ENCODE results near the gene TNFRSF11A. TPM values are rescaled to one million over a fixed set of nuclear protein-coding genes. Genes with fewer than 3 reads are reported as not detected.

Gene TNFRSF11A
- total RNA-seq, 1 donor from 2014 or later = 1.1 TPM

- DNase-seq (ENCODE audit: low spot score) = no peak
- ATAC-seq = no peak
Observed at GRCh38 chr18:62377131-62377807, 52.2 kb downstream of the TNFRSF11A start.

- no peak for ATAC-seq
- DNase-seq (ENCODE audit: low spot score) = no peak
Observed at GRCh38 chr18:62379051-62379450, 53.9 kb downstream of the TNFRSF11A start.

- ATAC-seq = no peak
- no peak for DNase-seq (ENCODE audit: low spot score)
Observed at GRCh38 chr18:62381373-62381772, 56.3 kb downstream of the TNFRSF11A start.

GRCh38 chr18:62384068-62384467, 59.0 kb downstream of the TNFRSF11A start:
- DNase-seq (ENCODE audit: low spot score) (no peak), ATAC-seq (no peak)

GRCh38 chr18:62384610-62385097, 59.5 kb downstream of the TNFRSF11A start:
- ATAC-seq (no peak), DNase-seq (ENCODE audit: low spot score) (no peak)

GRCh38 chr18:62386091-62386490, 61.0 kb downstream of the TNFRSF11A start:
- DNase-seq (ENCODE audit: low spot score) = no peak

GRCh38 chr18:62386601-62387000, 61.5 kb downstream of the TNFRSF11A start:
- DNase-seq (ENCODE audit: low spot score) = no peak
- ATAC-seq = no peak

More at GRCh38 chr18:62386091-62386490, 61.0 kb downstream of the TNFRSF11A start:
- no peak for ATAC-seq

- DNase-seq (ENCODE audit: low spot score) (no peak), ATAC-seq (no peak)
Observed at GRCh38 chr18:62387257-62387656, 62.1 kb downstream of the TNFRSF11A start.

GRCh38 chr18:62388855-62389760, 64.0 kb downstream of the TNFRSF11A start:
- no peak for ATAC-seq

GRCh38 chr18:62389761-62390481, 64.8 kb downstream of the TNFRSF11A start:
- no peak for ATAC-seq
- DNase-seq (ENCODE audit: low spot score) = no peak

More at GRCh38 chr18:62388855-62389760, 64.0 kb downstream of the TNFRSF11A start:
- no peak for DNase-seq (ENCODE audit: low spot score)

GRCh38 chr18:62394006-62394763, 69.1 kb downstream of the TNFRSF11A start:
- ATAC-seq = no peak
- no peak for DNase-seq (ENCODE audit: low spot score)

GRCh38 chr18:62396381-62396780, 71.3 kb downstream of the TNFRSF11A start:
- no peak for ATAC-seq
- no peak for DNase-seq (ENCODE audit: low spot score)

- ATAC-seq = no peak
Observed at GRCh38 chr18:62396967-62397366, 71.9 kb downstream of the TNFRSF11A start.

GRCh38 chr18:62398291-62398690, 73.2 kb downstream of the TNFRSF11A start:
- no peak for ATAC-seq
- no peak for DNase-seq (ENCODE audit: low spot score)

More at GRCh38 chr18:62396967-62397366, 71.9 kb downstream of the TNFRSF11A start:
- no peak for DNase-seq (ENCODE audit: low spot score)

- no peak for DNase-seq (ENCODE audit: low spot score)
- ATAC-seq = peak; percentile 45
Observed at GRCh38 chr18:62399276-62399675, 74.2 kb downstream of the TNFRSF11A start.

- ATAC-seq = no peak
- no peak for DNase-seq (ENCODE audit: low spot score)
Observed at GRCh38 chr18:62399781-62400308, 74.7 kb downstream of the TNFRSF11A start.

GRCh38 chr18:62400916-62401315, 75.8 kb downstream of the TNFRSF11A start:
- ATAC-seq (no peak), DNase-seq (ENCODE audit: low spot score) (no peak)

GRCh38 chr18:62402342-62402948, 77.3 kb downstream of the TNFRSF11A start:
- no peak for DNase-seq (ENCODE audit: low spot score)
- peak; percentile 60 for ATAC-seq

GRCh38 chr18:62403120-62403519, 78.0 kb downstream of the TNFRSF11A start:
- no peak for ATAC-seq
- no peak for DNase-seq (ENCODE audit: low spot score)

- ATAC-seq = no peak
- no peak for DNase-seq (ENCODE audit: low spot score)
Observed at GRCh38 chr18:62404881-62405280, 79.8 kb downstream of the TNFRSF11A start.

Data from left lobe of liver (tissue), 2 donors.